Colonic mucosa (tissue), 4 donors: ENCODE results near the gene MT3. TPM values are rescaled to one million over a fixed set of nuclear protein-coding genes. Genes with fewer than 3 reads are reported as not detected.

Source experiments
- DNase-seq: peaks from one replicate; pipeline ENCODE4 v3.0.0-alpha.2; 2020
- H3K27ac ChIP-seq: fragments of 200-600 bp; one replicate; pipeline ENCODE4 v1.8.0; 2021
- H3K27me3 ChIP-seq: fragments of 200-600 bp; one replicate; pipeline ENCODE4 v1.8.0; 2021
- H3K36me3 ChIP-seq: fragments of 200-600 bp; one replicate; pipeline ENCODE4 v1.8.0; 2021
- H3K4me1 ChIP-seq: fragments of 200-600 bp; one replicate; pipeline ENCODE4 v1.8.0; 2021; ENCODE audit warnings: mild to moderate bottlenecking
- H3K4me3 ChIP-seq: fragments of 200-600 bp; one replicate; pipeline ENCODE4 v1.8.0; 2021
- H3K9ac ChIP-seq, 2 donors: one replicate each; pipeline ENCODE4 v1.7.0; 2013; ENCODE audit warnings: control low read depth in 2 of 2, low read depth in 2 of 2, low read length in 2 of 2
- H3K9me3 ChIP-seq: fragments of 200-600 bp; one replicate; pipeline ENCODE4 v1.8.0; 2021
- CTCF ChIP-seq: fragments of 200-600 bp; IDR thresholded peaks from one replicate; pipeline ENCODE4 v1.8.0; 2022; ENCODE audit warnings: antibody characterized with exemption, mild to moderate bottlenecking
- intact Hi-C: fragments of 100-400 bp; cut with DNase I; formaldehyde crosslinking; loops from one replicate; pipeline ENCODE4 v1.14.1; 2022
- total RNA-seq, 2 donors: library from RNA; stranded (reverse); fragmentation: NEBNext Ultra II Directional in 1 of 2; extraction: Animal tissue kit (Norgen Biotek cat#: 25700) in 1 of 2; gene quantifications; one replicate each; pipeline ENCODE4 v1.2.1, GENCODE V29; 2021
- donor health status: healthy.
- donor health status: DM: no; HTN: no; CAD: no.
- donor health status: DM: no; HTN: no; CAD: no.

Gene MT3
- total RNA-seq, 2 donors from 2014 or later, result 3.6 to 4.0 TPM

GRCh38 chr16:56608043-56608875, 18.9 kb downstream of the MT3 start, which contains the start of gene MT2A:
Gene MT2A, plus strand, starts transcription at chr16:56608584. Its CDS starts 72 bp downstream, at chr16:56608656.
- no peak for TF ChIP-seq CTCF
- no peaks in the 10 kb centered on the region for H3K27me3 ChIP-seq
- peak within 1 kb of the TSS; percentile 64 to 94 for H3K9ac ChIP-seq
- no peaks in the 10 kb centered on the region for H3K36me3 ChIP-seq
- H3K4me3 ChIP-seq, result peak within 1 kb of the TSS; percentile 54
- intact Hi-C loops, result loop anchor here (10.0 kb wide), 1 partner anchor 93 kb away; no protein-coding TSS in a partner anchor
- peak; percentile 96 for DNase-seq
- H3K4me1 ChIP-seq, result peaks cover 11% of the 10 kb centered on the region
- H3K27ac ChIP-seq, result peak within 1 kb of the TSS; percentile 88
- H3K9me3 ChIP-seq, result no peaks in the 10 kb centered on the region

- no peak for TF ChIP-seq CTCF
- no peaks in the 10 kb centered on the region for H3K36me3 ChIP-seq
- intact Hi-C loops, result loop anchor here (10.0 kb wide), 1 partner anchor 94 kb away; no protein-coding TSS in a partner anchor
- no peaks in the 10 kb centered on the region for H3K27me3 ChIP-seq
- H3K4me3 ChIP-seq, result peak overlapping the region; percentile 54
- peaks cover 11% of the 10 kb centered on the region for H3K4me1 ChIP-seq
- peak overlapping the region; percentile 88 for H3K27ac ChIP-seq
- DNase-seq, result peak; percentile 50
- no peaks in the 10 kb centered on the region for H3K9me3 ChIP-seq
- peak overlapping the region; percentile 64 to 94 for H3K9ac ChIP-seq
Observed at GRCh38 chr16:56608876-56609462, 19.6 kb downstream of the MT3 start.

- Histone ChIP-seq H3K4me3 (peak overlapping the region; percentile 54), H3K27ac (peak overlapping the region; percentile 88), H3K36me3 (no peaks in the 10 kb centered on the region), H3K27me3 (no peaks in the 10 kb centered on the region), H3K9me3 (no peaks in the 10 kb centered on the region), H3K4me1 (peaks cover 11% of the 10 kb centered on the region), H3K9ac (peak overlapping the region; percentile 64 to 94)
- TF ChIP-seq CTCF, result no peak
- intact Hi-C loops, result loop anchor here (10.0 kb wide), 1 partner anchor 95 kb away; no protein-coding TSS in a partner anchor
- peak; percentile 92 for DNase-seq
Observed at GRCh38 chr16:56609463-56609921, 20.2 kb downstream of the MT3 start.

- H3K4me3 ChIP-seq, result peak overlapping the region; percentile 54
- DNase-seq, result peak; percentile 61
- peaks cover 11% of the 10 kb centered on the region for H3K4me1 ChIP-seq
- no peak for TF ChIP-seq CTCF
- H3K36me3 ChIP-seq, result no peaks in the 10 kb centered on the region
- no peaks in the 10 kb centered on the region for H3K27me3 ChIP-seq
- H3K9ac ChIP-seq, result peak overlapping the region in 1 of 2 donors; percentile 94
- H3K27ac ChIP-seq, result peak overlapping the region; percentile 88
- intact Hi-C loops, result no loop called here
- H3K9me3 ChIP-seq, result no peaks in the 10 kb centered on the region
Observed at GRCh38 chr16:56610017-56610608, 20.8 kb downstream of the MT3 start.

DNA sequence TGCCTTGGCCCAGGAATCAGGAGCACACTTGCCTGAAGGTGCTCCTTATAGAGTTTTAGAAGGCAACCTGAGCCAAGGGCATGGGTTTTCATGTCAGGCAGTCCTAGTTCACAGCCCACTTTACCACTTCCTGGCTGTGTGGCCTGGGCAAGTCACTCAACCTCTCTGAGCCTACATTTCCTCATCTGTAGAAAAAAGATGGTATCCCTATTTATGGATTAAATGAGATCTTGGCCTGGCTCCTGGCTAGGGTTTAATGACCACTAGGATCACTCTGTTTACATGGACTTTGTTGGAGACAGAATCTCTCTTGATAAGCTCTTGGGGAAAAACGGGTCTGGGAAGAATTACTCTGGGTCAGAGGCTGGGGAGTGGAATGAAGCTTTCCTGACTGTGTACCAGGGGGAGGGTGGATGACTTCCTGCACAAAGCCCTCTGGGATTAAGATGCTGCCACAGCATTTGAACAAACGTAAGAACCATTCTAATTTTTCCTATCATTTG, 21.3 kb downstream of the MT3 start:
- H3K9me3 ChIP-seq, result no peaks in the 10 kb centered on the region
- no peak for DNase-seq
- intact Hi-C loops, result no loop called here
- no peaks in the 10 kb centered on the region for H3K36me3 ChIP-seq
- H3K27ac ChIP-seq, result peak overlapping the region; percentile 88
- no peak for TF ChIP-seq CTCF
- no peaks in the 10 kb centered on the region for H3K27me3 ChIP-seq
- peak overlapping the region; percentile 54 for H3K4me3 ChIP-seq
- peak overlapping the region in 1 of 2 donors; percentile 94 for H3K9ac ChIP-seq
- H3K4me1 ChIP-seq, result peaks cover 11% of the 10 kb centered on the region
